ENCODE results near the gene TGOLN2. TPM values are rescaled to one million over a fixed set of nuclear protein-coding genes. Genes with fewer than 3 reads are reported as not detected.

TGOLN2 gene
- total and polyA plus RNA-seq, 2 donors = 27.4 to 33.4 TPM

Other genes starting within 250 kb of the TGOLN2 start
- gene TCF7L1, start 194.6 kb downstream of the TGOLN2 start, total RNA-seq = 0.90 TPM
- 6.6 TPM for gene TCF7L1, start 194.6 kb downstream of the TGOLN2 start, polyA plus RNA-seq
- 9.9 TPM for gene RETSAT, start 26.5 kb upstream of the TGOLN2 start, total RNA-seq
- gene RETSAT, start 26.5 kb upstream of the TGOLN2 start, polyA plus RNA-seq = 12.8 TPM
- 10.0 TPM for gene ELMOD3, start 26.8 kb upstream of the TGOLN2 start, total RNA-seq
- 21.7 TPM for gene ELMOD3, start 26.8 kb upstream of the TGOLN2 start, polyA plus RNA-seq
- 190 TPM for gene CAPG, start 82.4 kb upstream of the TGOLN2 start, total RNA-seq
- 118 TPM for gene CAPG, start 82.4 kb upstream of the TGOLN2 start, polyA plus RNA-seq
- 0.33 TPM for gene SH2D6, start 90.7 kb upstream of the TGOLN2 start, total RNA-seq
- 0.55 TPM for gene SH2D6, start 90.7 kb upstream of the TGOLN2 start, polyA plus RNA-seq
- gene MAT2A, start 211.2 kb upstream of the TGOLN2 start, total RNA-seq = 78.4 TPM
- 98.0 TPM for gene MAT2A, start 211.2 kb upstream of the TGOLN2 start, polyA plus RNA-seq
- 16.5 TPM for gene GGCX, start 233.5 kb upstream of the TGOLN2 start, total RNA-seq
- 17.8 TPM for gene GGCX, start 233.5 kb upstream of the TGOLN2 start, polyA plus RNA-seq
- gene VAMP8, start 249.6 kb upstream of the TGOLN2 start, total RNA-seq = 133 TPM
- 433 TPM for gene VAMP8, start 249.6 kb upstream of the TGOLN2 start, polyA plus RNA-seq

Measured in thymus (tissue), 2 donors.